IMR-90 (cell line): Measurements from ENCODE around the gene PRXL2B. TPM values are rescaled to one million over a fixed set of nuclear protein-coding genes. Genes with fewer than 3 reads are reported as not detected.

ENCODE experiments used
- ATAC-seq: fragments of 200-7000 bp; cut with Tn5 transposase; 2 replicates; pipeline ENCODE4 v1.9.1; 2020; ENCODE audit warnings: low read depth, mild to moderate bottlenecking, moderate library complexity
- BruUV-seq: library from RNA; stranded (reverse); fragments of 400-500 nt; replicated peaks from 2 replicates; lab custom pipeline; 2021; lab: Mats Ljungman, UMichigan
- CTCF ChIA-PET: fragments of 300-600 bp; formaldehyde crosslinking; extraction: SDS; loops from one replicate; lab custom pipeline; 2021; ENCODE audit warnings: antibody characterized with exemption; lab: Yijun Ruan, JAX
- POLR2A ChIA-PET: fragments of 300-600 bp; sonication (Branson Sonifier 250); formaldehyde crosslinking; loops from one replicate; lab custom pipeline; 2022; ENCODE audit warnings: antibody characterized with exemption; ENCODE audit not compliant: unreplicated experiment; lab: Charles Lee
- DNase-seq: peaks from one replicate; pipeline ENCODE4 v3.0.0; 2013
- H2AFZ ChIP-seq: replicated peaks from 2 replicates; pipeline ENCODE3; 2013; ENCODE audit warnings: low read length, mild to moderate bottlenecking; ENCODE audit not compliant: poor library complexity
- H2AK5ac ChIP-seq: 2 replicates; pipeline ENCODE4 v1.6.1; 2013; ENCODE audit warnings: low read depth, low read length, inconsistent platforms
- H2AK9ac ChIP-seq: replicated peaks from 2 replicates; pipeline ENCODE3; 2013; ENCODE audit warnings: mild to moderate bottlenecking, low read depth, low read length, moderate library complexity; ENCODE audit not compliant: poor library complexity
- H2BK120ac ChIP-seq: 2 replicates; pipeline ENCODE4 v1.6.1; 2013; ENCODE audit warnings: low read depth, low read length, inconsistent platforms
- H2BK15ac ChIP-seq: 3 replicates; pipeline ENCODE4 v1.6.1; 2013; ENCODE audit warnings: low read depth, low read length, inconsistent platforms
- H2BK20ac ChIP-seq: 2 replicates; pipeline ENCODE4 v1.6.1; 2013; ENCODE audit warnings: low read depth, mild to moderate bottlenecking, inconsistent platforms, low read length, moderate library complexity
- H2BK5ac ChIP-seq: 2 replicates; pipeline ENCODE4 v1.6.1; 2013; ENCODE audit warnings: mild to moderate bottlenecking, low read depth, low read length, inconsistent platforms; ENCODE audit not compliant: poor library complexity, severe bottlenecking
- H3K14ac ChIP-seq: replicated peaks from 2 replicates; pipeline ENCODE4 v1.6.1; 2013; ENCODE audit warnings: low read depth, low read length, inconsistent platforms
- H3K18ac ChIP-seq: 2 replicates; pipeline ENCODE4 v1.6.1; 2013; ENCODE audit warnings: low read depth, low read length, control low read depth
- H3K23ac ChIP-seq: 2 replicates; pipeline ENCODE4 v1.6.1; 2013; ENCODE audit warnings: low read depth, low read length, inconsistent platforms
- H3K27ac ChIP-seq: 2 replicates; pipeline ENCODE4 v1.5.1; 2013; ENCODE audit warnings: mild to moderate bottlenecking, control low read depth, low read length; ENCODE audit not compliant: insufficient read depth
- H3K27me3 ChIP-seq: 2 replicates; pipeline ENCODE4 v1.6.1; 2013; ENCODE audit warnings: low read length; ENCODE audit not compliant: control insufficient read depth, insufficient read depth
- H3K36me3 ChIP-seq: 2 replicates; pipeline ENCODE4 v1.6.1; 2013; ENCODE audit warnings: low read length, mixed read lengths; ENCODE audit not compliant: control insufficient read depth, insufficient read depth
- H3K4ac ChIP-seq: 2 replicates; pipeline ENCODE4 v1.6.1; 2013; ENCODE audit warnings: low read depth, low read length, inconsistent platforms
- H3K4me1 ChIP-seq: 2 replicates; pipeline ENCODE4 v1.6.1; 2013; ENCODE audit warnings: low read length, mixed read lengths; ENCODE audit not compliant: control insufficient read depth, insufficient read depth
- H3K4me2 ChIP-seq: 2 replicates; pipeline ENCODE4 v1.6.1; 2013; ENCODE audit warnings: low read depth, mild to moderate bottlenecking, control low read depth, low read length, moderate library complexity
- H3K4me3 ChIP-seq: 2 replicates; pipeline ENCODE4 v1.5.1; 2013; ENCODE audit warnings: low read depth, mild to moderate bottlenecking, control low read depth, low read length, moderate library complexity; ENCODE audit not compliant: insufficient read depth
- H3K56ac ChIP-seq: 2 replicates; pipeline ENCODE4 v1.6.1; 2013; ENCODE audit warnings: low read length, inconsistent platforms; ENCODE audit not compliant: insufficient read depth; ENCODE audit errors: extremely low read depth
- H3K79me1 ChIP-seq, 2 experiments: 2 replicates each; pipeline ENCODE4 v1.6.1; 2013; ENCODE audit warnings: low read length in 2 of 2, inconsistent platforms in 1 of 2, low read depth in 1 of 2
- H3K9ac ChIP-seq: 2 replicates; pipeline ENCODE4 v1.6.1; 2013; ENCODE audit warnings: low read depth, low read length, control low read depth
- H3K9me1 ChIP-seq: 2 replicates; pipeline ENCODE4 v1.6.1; 2013; ENCODE audit warnings: low read length, inconsistent platforms; ENCODE audit not compliant: insufficient read depth
- H3K9me3 ChIP-seq: 2 replicates; pipeline ENCODE4 v1.6.1; 2013; ENCODE audit warnings: low read length; ENCODE audit not compliant: control insufficient read depth, insufficient read depth
- H4K20me1 ChIP-seq: 2 replicates; pipeline ENCODE4 v1.6.1; 2013; ENCODE audit warnings: low read length, inconsistent platforms; ENCODE audit not compliant: insufficient read depth
- H4K5ac ChIP-seq: 2 replicates; pipeline ENCODE4 v1.6.1; 2013; ENCODE audit warnings: mild to moderate bottlenecking, low read depth, low read length, control low read depth
- H4K8ac ChIP-seq, 2 experiments: 2 replicates each; pipeline ENCODE4 v1.6.1; 2013; ENCODE audit warnings: low read depth in 2 of 2, low read length in 2 of 2, control low read depth in 1 of 2, inconsistent platforms in 1 of 2
- H4K91ac ChIP-seq: 2 replicates; pipeline ENCODE4 v1.6.1; 2013; ENCODE audit warnings: low read depth, low read length, inconsistent platforms; ENCODE audit not compliant: insufficient read depth
- BHLHE40 ChIP-seq: fragments of 150-350 bp; IDR thresholded peaks from 2 replicates; pipeline ENCODE4 v1.6.1; 2016; ENCODE audit warnings: mild to moderate bottlenecking, low read depth, low read length
- CEBPB ChIP-seq: IDR thresholded peaks from 2 replicates; pipeline ENCODE4 v1.6.1; 2012; ENCODE audit warnings: low read depth, low read length, improper control_type of control experiment
- CHD1 ChIP-seq: IDR thresholded peaks from 2 replicates; pipeline ENCODE4 v1.6.1; 2012; ENCODE audit warnings: low read depth, low read length, improper control_type of control experiment
- CTCF ChIP-seq: conservative IDR thresholded peaks from 2 replicates; pipeline ENCODE4 v1.5.1; 2012; ENCODE audit warnings: mild to moderate bottlenecking, low read depth, low read length, improper control_type of control experiment
- ELK1 ChIP-seq: fragments of 150-350 bp; IDR thresholded peaks from 2 replicates; pipeline ENCODE4 v1.6.1; 2016; ENCODE audit warnings: low read depth, mild to moderate bottlenecking, low read length, moderate library complexity, borderline replicate concordance
- FOS ChIP-seq: fragments of 150-350 bp; IDR thresholded peaks from 2 replicates; pipeline ENCODE4 v1.6.1; 2016; ENCODE audit warnings: low read depth, low read length
- MAFK ChIP-seq: IDR thresholded peaks from 2 replicates; pipeline ENCODE4 v1.6.1; 2012; ENCODE audit warnings: low read depth, low read length, improper control_type of control experiment
- MAZ ChIP-seq: IDR thresholded peaks from 2 replicates; pipeline ENCODE4 v1.6.1; 2012; ENCODE audit warnings: low read depth, mild to moderate bottlenecking, low read length, improper control_type of control experiment, moderate library complexity, borderline replicate concordance
- MXI1 ChIP-seq: IDR thresholded peaks from 2 replicates; pipeline ENCODE4 v1.6.1; 2012; ENCODE audit warnings: low read depth, mild to moderate bottlenecking, low read length, moderate library complexity, borderline replicate concordance
- NFE2L2 ChIP-seq: fragments of 150-350 bp; IDR thresholded peaks from 2 replicates; pipeline ENCODE4 v1.6.1; 2016; ENCODE audit warnings: low read depth, mild to moderate bottlenecking, low read length
- POLR2A ChIP-seq: IDR thresholded peaks from 2 replicates; pipeline ENCODE4 v1.6.1; 2012; ENCODE audit warnings: mild to moderate bottlenecking, low read depth, low read length
- RAD21 ChIP-seq: IDR thresholded peaks from 2 replicates; pipeline ENCODE4 v1.6.1; 2012; ENCODE audit warnings: low read length, improper control_type of control experiment
- RCOR1 ChIP-seq: IDR thresholded peaks from 2 replicates; pipeline ENCODE4 v1.6.1; 2012; ENCODE audit warnings: mild to moderate bottlenecking, low read length, improper control_type of control experiment; ENCODE audit not compliant: insufficient replicate concordance
- RFX5 ChIP-seq: IDR thresholded peaks from 2 replicates; pipeline ENCODE4 v1.8.0; 2012; ENCODE audit warnings: low read depth, mild to moderate bottlenecking, low read length, moderate library complexity
- SMC3 ChIP-seq: fragments of 150-350 bp; IDR thresholded peaks from 2 replicates; pipeline ENCODE4 v1.6.1; 2016; ENCODE audit warnings: low read depth, mild to moderate bottlenecking, antibody characterized with exemption, low read length, moderate library complexity
- USF2 ChIP-seq: fragments of 150-350 bp; IDR thresholded peaks from 2 replicates; pipeline ENCODE4 v1.6.1; 2017; ENCODE audit warnings: mild to moderate bottlenecking, antibody characterized with exemption, low read length, low read depth
- WGBS, 2 experiments: methylation state at CpG; one replicate each; pipeline versions ENCODE4 v1.1.5 to v1.1.7; 2013; ENCODE audit warnings: missing lambda C conversion rate in 2 of 2; ENCODE audit not compliant: insufficient read length in 1 of 2; ENCODE audit errors: extremely low coverage in 2 of 2; 5-methylcytosine and 5-hydroxymethylcytosine counted together
- dilution Hi-C: fragments of 300-500 bp; cut with HindIII; formaldehyde crosslinking; loops from one replicate; pipeline ENCODE4 v1.14.3; 2018; ENCODE audit warnings: low sequenced_read_pairs; ENCODE audit not compliant: unreplicated experiment
- in situ Hi-C: fragments of 300-500 bp; cut with MboI; formaldehyde crosslinking; loops from 3 replicates; pipeline ENCODE4 v1.14.3; 2019; ENCODE audit warnings: low sequenced_read_pairs, inconsistent platforms, mixed read lengths
- intact Hi-C: fragments of 100-400 bp; cut with micrococcal nuclease; formaldehyde crosslinking; loops from 2 replicates; pipeline ENCODE4 v1.10.0; 2022
- polyA plus RNA-seq, 3 experiments: library from polyadenylated mRNA; depleted of rRNA; stranded (reverse); fragments of >200 nt; gene quantifications; 2 replicates each; pipeline ENCODE4 v1.2.3, GENCODE V29; 2012; ENCODE audit warnings: low replicate concordance in 1 of 3
- total RNA-seq: library from RNA; depleted of rRNA; stranded (reverse); fragments of >200 nt; gene quantifications from 2 replicates; pipeline ENCODE4 v1.2.3, GENCODE V29; 2012

Gene PRXL2B
- total and polyA plus RNA-seq, 2 of the 4 experiments (the other 2 are of a cell fraction) = 10.9 to 22.3 TPM

GRCh38 chr1:2598329-2598931 is 11.9 kb downstream of the PRXL2B start:
- intact Hi-C loops = no loop called here
- H2AFZ ChIP-seq = no peak overlapping the region
- in situ Hi-C loops = no loop called here

More at GRCh38 chr1:2598329-2598931, 11.9 kb downstream of the PRXL2B start:
- WGBS, 2 experiments = no CpG with 5 or more reads among the region's 3 CpGs
- H3K79me1 ChIP-seq = no peaks in the 10 kb centered on the region
- H4K5ac ChIP-seq = no peak overlapping the region
- H3K4me1 ChIP-seq = no peaks in the 10 kb centered on the region; the same call in 1 of the 2 replicates
- H4K8ac ChIP-seq = no peak overlapping the region
- H3K23ac ChIP-seq = no peak overlapping the region
- TF ChIP-seq NFE2L2 (no peak), RFX5 (no peak), CTCF (no peak), ELK1 (no peak), RAD21 (no peak), CHD1 (no peak), SMC3 (no peak), MAFK (no peak), RCOR1 (no peak), MXI1 (no peak), USF2 (no peak), BHLHE40 (no peak), CEBPB (no peak), POLR2A (no peak), FOS (no peak), MAZ (no peak)
- no peaks in the 10 kb centered on the region for H3K9me1 ChIP-seq
- H3K27me3 ChIP-seq = no peaks in the 10 kb centered on the region; the same call in 1 of the 2 replicates
- no peak overlapping the region for H3K56ac ChIP-seq
- no peak overlapping the region for H3K18ac ChIP-seq
- H2BK15ac ChIP-seq = no peak overlapping the region
- dilution Hi-C loops = no loop called here
- H3K14ac ChIP-seq = no peak overlapping the region
- POLR2A ChIA-PET = no interaction called here
- no peak overlapping the region for H3K27ac ChIP-seq
- no peak overlapping the region for H2AK9ac ChIP-seq
- H2BK20ac ChIP-seq = no peak overlapping the region
- H3K4me3 ChIP-seq = no peak overlapping the region
- H3K4me2 ChIP-seq = no peak overlapping the region
- no peak overlapping the region for H2AK5ac ChIP-seq
- H3K9ac ChIP-seq = no peak overlapping the region
- no peak overlapping the region for H2BK120ac ChIP-seq
- ATAC-seq (no peak), DNase-seq (no peak)
- 0 out of 2 replicates have a peak, but pooled peaks cover 2% of the 10 kb centered on the region for H3K9me3 ChIP-seq
- no peak overlapping the region for H3K4ac ChIP-seq
- H4K20me1 ChIP-seq = no peaks in the 10 kb centered on the region
- CTCF ChIA-PET = no interaction called here
- H2BK5ac ChIP-seq = no peak overlapping the region
- H4K91ac ChIP-seq = no peak overlapping the region
- H3K36me3 ChIP-seq = no peaks in the 10 kb centered on the region
- BruUV-seq = no TSS peak
